HG02981 (cell line): ENCODE results near the gene FCAMR.
A peak's percentile ranks its signal among the peaks of the same experiment; 100 is the strongest.

Source experiments
- ATAC-seq: cut with Tn5 transposase; IDR thresholded peaks from one replicate; pipeline ENCODE4 v1.9.1; 2021; ENCODE audit warnings: mild to moderate bottlenecking, moderate library complexity; ENCODE audit not compliant: unreplicated experiment

FCAMR gene

GRCh38 chr1:206958144-206958543 lies 12.1 kb downstream of the FCAMR start:
- ATAC-seq, result no peak

DNA sequence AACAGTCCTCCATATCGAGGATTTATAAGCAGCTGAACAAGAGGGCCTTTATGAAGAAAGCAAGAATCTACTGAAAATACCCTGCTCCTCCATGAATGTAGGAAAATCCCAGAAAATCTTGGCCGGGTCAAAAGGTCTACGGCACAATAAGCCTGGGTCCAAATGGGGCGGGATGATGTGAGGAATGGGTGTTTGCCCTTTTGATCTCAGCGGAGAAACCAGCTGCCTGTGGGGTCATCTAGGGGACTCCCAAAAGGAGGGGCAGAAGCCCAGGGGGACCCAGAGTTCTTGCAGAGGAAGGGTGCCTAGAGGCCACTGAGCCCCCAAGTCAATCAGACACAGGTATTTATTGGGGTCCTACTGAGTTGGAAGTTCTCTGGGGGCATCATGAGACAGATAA lies 12.6 kb downstream of the FCAMR start:
- no peak for ATAC-seq

DNA sequence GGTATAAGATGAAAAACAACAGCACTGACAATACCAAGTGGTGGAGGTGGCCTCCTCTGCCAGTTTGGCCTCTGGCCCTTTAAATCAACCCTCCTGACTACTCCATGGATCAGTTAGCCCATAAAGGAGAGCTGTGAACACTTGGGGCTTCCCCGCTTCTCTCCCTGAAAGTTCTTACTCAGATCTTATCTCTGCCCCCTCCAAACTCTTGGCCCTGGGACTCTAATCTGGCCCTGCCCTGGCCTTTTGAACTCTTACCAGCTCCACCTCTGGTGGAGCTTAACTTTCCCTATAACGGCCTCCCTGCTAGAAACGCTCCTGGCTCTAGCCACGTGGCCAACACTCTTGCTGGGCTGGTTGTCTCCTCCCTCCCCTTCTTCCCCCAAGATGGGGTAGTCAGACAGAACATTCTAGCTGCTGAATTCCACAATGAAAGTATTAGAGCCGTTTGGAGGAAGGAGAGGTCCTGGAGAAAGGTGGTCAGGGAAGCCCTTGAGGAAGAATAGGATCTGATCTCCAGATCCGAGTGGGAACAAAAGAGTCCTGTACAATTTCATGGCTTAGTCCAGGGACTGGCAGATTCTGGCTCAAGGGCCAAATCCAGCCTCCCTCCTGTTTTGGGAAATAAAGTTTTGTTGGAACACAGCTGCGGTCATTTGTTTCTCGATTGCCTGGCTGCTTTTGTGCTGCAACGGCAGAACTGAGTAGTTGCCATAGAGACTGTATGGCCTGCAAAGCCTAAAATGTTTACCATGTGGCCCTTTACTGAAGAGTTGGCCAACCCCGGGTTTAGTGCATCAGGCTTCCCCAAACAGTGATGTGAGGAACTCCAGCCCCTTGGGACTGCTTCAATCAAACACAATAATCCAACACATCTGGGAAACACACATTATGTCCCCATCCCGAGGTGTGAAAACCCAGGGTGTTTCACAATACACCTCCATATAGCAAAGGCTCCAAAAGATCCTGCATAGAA lies 14.5 kb downstream of the FCAMR start:
- ATAC-seq, result no peak

GRCh38 chr1:206954459-206955342 lies 15.6 kb downstream of the FCAMR start:
- no peak for ATAC-seq

DNA sequence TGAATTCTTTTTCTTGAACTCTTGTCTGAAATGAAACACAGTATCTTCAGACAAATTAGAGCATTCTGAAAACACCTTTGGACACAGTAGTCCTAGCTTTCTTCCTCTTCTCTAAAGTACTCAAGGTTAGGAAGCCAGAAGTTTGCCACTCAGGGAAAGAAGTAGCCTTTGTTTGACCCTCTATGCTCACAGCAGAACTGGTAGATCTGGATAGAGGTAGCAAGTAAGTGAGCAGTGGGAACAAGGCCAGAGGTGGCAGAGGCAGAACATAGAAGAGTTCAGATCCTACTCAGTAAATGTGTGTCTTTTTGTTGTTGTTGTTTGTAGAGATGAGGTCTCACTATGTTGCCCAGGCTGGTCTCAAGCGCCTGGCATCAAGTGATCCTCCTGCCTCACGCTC lies 16.6 kb downstream of the FCAMR start:
- no peak for ATAC-seq

DNA sequence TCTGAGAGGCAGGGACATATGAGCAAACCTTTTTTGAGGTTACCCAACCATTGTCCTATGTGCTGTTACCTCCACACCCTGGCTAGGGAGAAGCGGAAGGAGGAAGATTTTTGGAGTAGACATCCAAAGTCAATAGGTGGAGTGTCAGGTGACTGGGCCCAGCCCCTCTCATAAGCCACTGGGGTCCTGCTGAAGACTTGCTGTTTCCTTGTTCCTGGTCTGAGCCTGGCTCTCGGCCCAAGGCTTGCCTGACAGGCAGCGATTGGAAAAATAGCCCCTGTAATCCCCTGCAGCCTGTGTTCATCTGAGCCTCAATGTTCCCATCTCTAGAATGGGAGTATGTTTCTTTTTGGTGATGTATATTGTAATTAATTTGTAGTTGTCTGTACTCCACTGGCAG lies 17.1 kb downstream of the FCAMR start:
- ATAC-seq, result no peak

GRCh38 chr1:206952171-206952570 lies 18.1 kb downstream of the FCAMR start:
- no peak for ATAC-seq

DNA sequence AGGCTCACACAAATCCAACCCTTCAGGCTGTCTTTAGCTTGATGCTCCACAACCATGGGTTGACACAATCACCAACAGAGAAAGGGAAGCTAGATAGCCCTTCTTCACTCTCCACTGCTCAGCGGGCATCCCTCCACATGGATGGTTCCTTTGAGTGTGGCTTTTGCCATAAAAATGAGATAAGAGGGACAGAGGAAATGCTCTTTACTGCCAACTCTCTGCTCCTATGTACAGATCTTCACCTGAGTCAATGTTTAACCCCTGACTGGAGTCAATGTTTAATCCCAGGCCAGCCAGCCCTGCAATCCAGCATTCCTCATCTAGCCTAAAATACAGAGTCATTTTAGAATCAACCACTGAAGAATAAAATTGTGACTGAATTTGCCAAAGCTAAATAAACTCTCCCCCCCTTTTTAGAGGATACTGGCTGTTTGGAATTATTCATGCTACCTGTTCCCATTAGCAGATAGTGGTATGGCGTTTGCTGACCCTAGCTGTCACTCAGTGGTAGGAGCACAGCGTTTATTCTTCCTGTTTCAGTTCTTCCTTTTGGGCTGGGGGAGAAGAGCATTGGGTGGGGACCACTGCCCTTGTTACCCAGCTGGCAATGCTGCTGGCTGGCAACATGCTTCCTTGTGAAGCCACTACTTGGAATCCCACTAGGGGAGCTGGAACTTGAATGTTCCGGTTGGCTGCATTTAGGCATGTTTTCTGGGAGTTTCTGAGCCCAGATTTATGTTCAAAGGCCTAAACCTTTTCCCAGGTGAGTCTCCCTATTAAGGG lies 18.8 kb downstream of the FCAMR start:
- peak; percentile 36 for ATAC-seq

- ATAC-seq, result no peak
These were observed 20.6 kb downstream of the FCAMR start for GRCh38 chr1:206949641-206950040.

DNA sequence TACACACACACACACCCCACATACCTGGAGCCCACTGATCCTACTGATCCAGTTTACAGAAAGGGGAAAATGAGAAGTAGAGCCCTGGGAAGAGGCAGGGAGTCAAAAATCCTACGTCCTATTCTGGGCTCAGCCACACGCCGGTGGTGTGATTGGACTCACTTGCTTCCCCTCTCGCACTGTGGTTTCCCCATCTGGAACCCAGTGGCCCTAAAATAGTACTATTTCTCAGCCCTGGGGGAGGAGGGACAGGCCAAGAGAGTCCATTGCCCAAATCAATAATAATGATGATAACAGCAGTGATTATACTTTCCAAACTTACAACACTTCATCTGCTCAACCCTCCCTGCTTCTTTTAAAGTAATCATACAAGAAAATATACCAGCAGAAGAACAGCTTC lies 21.1 kb downstream of the FCAMR start:
- no peak for ATAC-seq

DNA sequence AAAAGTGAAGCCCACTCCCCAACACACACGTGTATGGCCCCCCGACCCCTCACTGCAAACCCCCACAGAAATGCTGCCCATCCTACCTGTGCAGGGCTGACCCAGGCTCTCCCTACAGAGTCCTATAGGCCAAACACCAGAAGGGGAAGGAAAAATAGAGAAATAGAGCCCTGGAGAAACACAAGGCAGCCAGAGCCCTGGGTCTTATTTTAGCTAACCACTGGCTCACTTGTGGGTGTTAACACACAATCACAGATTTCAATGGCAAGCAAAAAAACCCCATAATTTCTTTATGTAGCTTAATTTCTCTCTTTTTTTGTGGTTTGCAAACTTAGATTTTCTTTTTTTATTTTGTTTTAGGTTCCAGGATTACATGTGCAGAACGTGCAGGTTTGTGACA lies 23.0 kb downstream of the FCAMR start:
- ATAC-seq, result no peak

DNA sequence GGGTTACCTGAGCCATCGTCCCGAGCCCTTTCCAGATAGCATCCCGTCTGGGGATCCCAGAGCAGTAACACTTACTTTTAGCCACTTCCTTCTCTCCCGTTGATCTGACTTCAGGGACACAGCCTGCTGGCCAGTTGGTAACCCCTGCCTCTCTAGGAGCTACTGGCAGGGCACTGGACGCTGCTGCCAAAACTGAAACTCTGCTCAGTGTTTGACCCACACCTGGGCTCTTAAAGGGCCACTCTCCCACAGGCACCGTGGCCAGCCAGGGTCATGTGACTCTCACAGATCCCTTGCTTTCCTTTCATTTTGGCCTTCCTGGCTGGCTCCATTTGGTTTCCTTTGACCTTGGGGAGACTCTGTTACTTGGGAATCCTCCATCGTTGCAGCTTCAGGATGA lies 24.0 kb downstream of the FCAMR start, which contains the start of gene PIGR:
Gene PIGR (minus strand): TSS at position 206 of the 400 bp plus-strand sequence. CDS start 5,935 bp downstream, outside the sequence.
- ATAC-seq, result no peak

- ATAC-seq, result no peak
These were observed 24.5 kb downstream of the FCAMR start for GRCh38 chr1:206945779-206946178.

GRCh38 chr1:206944703-206945102 lies 25.6 kb downstream of the FCAMR start:
- no peak for ATAC-seq

GRCh38 chr1:206941766-206942418 lies 28.4 kb downstream of the FCAMR start:
- no peak for ATAC-seq

GRCh38 chr1:206940588-206940936 lies 29.7 kb downstream of the FCAMR start:
- no peak for ATAC-seq

DNA sequence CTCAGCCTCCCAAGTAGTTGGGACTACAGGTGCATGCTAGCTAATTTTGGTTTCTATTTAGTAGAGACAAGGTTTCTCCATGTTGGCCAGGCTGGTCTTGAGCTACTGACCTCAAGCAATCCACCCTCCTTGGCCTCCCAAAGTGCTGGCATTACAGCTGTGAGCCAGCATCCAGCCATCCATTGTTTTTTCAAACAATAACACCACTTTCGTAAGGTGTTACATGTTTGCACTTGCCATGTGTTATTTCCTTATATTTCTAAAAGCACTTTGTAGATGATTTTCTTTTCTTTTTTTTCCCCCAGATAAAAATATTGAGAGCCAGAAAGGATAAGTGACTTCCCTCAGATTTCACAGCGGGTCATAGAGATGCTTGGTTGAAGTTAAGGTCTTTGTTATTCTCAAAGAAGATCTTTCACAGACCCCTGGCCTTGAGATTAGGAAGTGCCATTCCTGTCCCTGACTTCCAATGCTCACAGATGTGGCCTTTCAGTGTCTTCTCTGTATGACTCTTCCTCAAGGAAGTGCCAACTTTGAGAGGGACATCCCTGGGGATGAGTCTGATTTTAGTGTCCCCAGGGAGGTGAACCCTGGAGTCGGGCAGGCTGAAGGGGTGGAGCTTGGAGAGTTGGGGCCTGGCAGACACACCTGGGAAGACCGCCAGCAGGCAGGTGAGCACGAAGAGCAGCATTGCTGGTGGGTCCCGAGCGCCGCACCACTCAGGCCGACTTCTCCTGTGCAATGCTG lies 30.2 kb downstream of the FCAMR start:
- no peak for ATAC-seq

DNA sequence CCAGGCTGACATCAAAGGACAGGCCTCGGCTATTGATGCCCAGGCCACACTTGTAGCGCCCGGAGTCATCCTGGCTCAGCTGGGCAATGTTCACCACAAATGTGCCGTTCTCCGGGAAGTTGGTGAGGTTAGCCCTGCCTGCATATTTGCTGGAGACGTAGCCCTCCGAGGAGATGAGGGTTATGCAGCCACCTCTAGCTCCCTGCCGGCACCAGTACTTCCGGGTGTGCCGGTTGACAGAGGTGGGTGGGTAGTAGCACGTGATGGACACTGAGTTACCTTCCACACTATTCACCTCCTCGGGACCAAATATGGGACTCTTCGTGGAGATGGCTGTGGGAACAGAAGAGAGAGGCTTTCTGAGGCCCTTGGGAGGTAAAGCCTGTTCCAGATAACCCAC lies 31.1 kb downstream of the FCAMR start:
- ATAC-seq, result no peak

DNA sequence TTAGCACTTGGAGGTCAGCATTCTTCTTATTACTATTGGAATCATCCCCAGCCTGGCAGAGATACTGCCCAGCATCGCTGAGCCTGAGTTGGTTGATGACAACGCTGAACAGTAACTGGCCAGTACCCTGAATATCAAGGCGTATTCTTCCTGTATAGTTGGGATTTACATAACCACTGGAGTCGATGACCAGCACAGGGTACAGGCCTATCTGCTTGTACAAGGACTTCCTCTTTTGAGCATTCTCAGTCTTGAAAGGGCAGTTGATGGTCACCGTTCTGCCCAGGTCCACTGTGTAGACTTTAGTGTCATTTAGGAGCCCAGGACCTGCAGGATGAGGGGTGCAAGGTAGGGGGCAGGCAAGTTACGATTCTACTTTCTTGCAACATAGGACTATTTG lies 32.8 kb downstream of the FCAMR start:
- no peak for ATAC-seq
